Liver (tissue), 9 donors: Measurements from ENCODE around the gene TLE3. TPM values are rescaled to one million over a fixed set of nuclear protein-coding genes. Genes with fewer than 3 reads are reported as not detected.

Experiments used
- DNase-seq: peaks from one replicate; pipeline ENCODE4 v3.0.0-alpha.2; 2017; ENCODE audit warnings: low spot score
- H3K27ac ChIP-seq, 2 donors: one replicate each; pipeline ENCODE4 v1.7.0; 2013; ENCODE audit warnings: inconsistent platforms in 2 of 2, low read length in 2 of 2, control low read depth in 1 of 2, low read depth in 1 of 2, mild to moderate bottlenecking in 1 of 2
- H3K27me3 ChIP-seq, 4 donors: one replicate each; pipeline versions ENCODE4 v1.6.1 to v1.7.0; 2013; ENCODE audit warnings: low read length in 3 of 4, inconsistent platforms in 1 of 4, mild to moderate bottlenecking in 1 of 4, moderate library complexity in 1 of 4; ENCODE audit not compliant: control insufficient read depth in 4 of 4, insufficient read depth in 4 of 4
- H3K36me3 ChIP-seq, 4 donors: one replicate each; pipeline versions ENCODE4 v1.6.1 to v1.7.0; 2013; ENCODE audit warnings: low read length in 3 of 4, mild to moderate bottlenecking in 3 of 4, low read depth in 1 of 4, moderate library complexity in 1 of 4; ENCODE audit not compliant: control insufficient read depth in 4 of 4, insufficient read depth in 3 of 4
- H3K4me1 ChIP-seq, 4 donors: one replicate each; pipeline versions ENCODE4 v1.6.1 to v1.7.0; 2013; ENCODE audit warnings: low read length in 3 of 4, mild to moderate bottlenecking in 3 of 4, moderate library complexity in 1 of 4; ENCODE audit not compliant: control insufficient read depth in 4 of 4, insufficient read depth in 4 of 4
- H3K4me3 ChIP-seq, 3 donors: one replicate each; pipeline versions ENCODE4 v1.6.1 to v1.7.0; 2013; ENCODE audit warnings: low read length in 3 of 3, control low read depth in 1 of 3, low read depth in 1 of 3, mild to moderate bottlenecking in 1 of 3
- H3K9ac ChIP-seq, 2 donors: one replicate each; pipeline ENCODE4 v1.7.0; 2013; ENCODE audit warnings: low read length in 2 of 2, mild to moderate bottlenecking in 2 of 2, moderate library complexity in 2 of 2, control low read depth in 1 of 2, low read depth in 1 of 2
- H3K9me3 ChIP-seq, 4 donors: one replicate each; pipeline versions ENCODE4 v1.6.1 to v1.7.0; 2013; ENCODE audit warnings: low read length in 3 of 4; ENCODE audit not compliant: control insufficient read depth in 4 of 4
- ATF3 ChIP-seq: IDR thresholded peaks from 2 replicates; pipeline ENCODE4 v1.6.1; 2016; ENCODE audit warnings: antibody characterized with exemption
- CTCF ChIP-seq: fragments of 150-350 bp; IDR thresholded peaks from 2 replicates; pipeline ENCODE4 v1.5.1; 2017; ENCODE audit warnings: improper control_type of control experiment, low read depth, low read length; ENCODE audit not compliant: missing input control
- EGR1 ChIP-seq, 2 donors: IDR thresholded peaks; 2 replicates each; pipeline ENCODE4 v1.6.1; 2016 to 2018; ENCODE audit warnings: antibody characterized with exemption in 2 of 2, low read depth in 2 of 2
- FOXA1 ChIP-seq: IDR thresholded peaks from 2 replicates; pipeline ENCODE4 v1.6.1; 2016; ENCODE audit warnings: antibody characterized with exemption
- GABPA ChIP-seq, 2 donors: IDR thresholded peaks in 1 of 2; conservative IDR thresholded peaks in 1 of 2; 2 replicates each; pipeline ENCODE4 v1.6.1; 2016; ENCODE audit warnings: antibody characterized with exemption in 2 of 2, mild to moderate bottlenecking in 1 of 2, moderate library complexity in 1 of 2
- HNF4A ChIP-seq, 2 donors: conservative IDR thresholded peaks; 2 replicates each; pipeline ENCODE4 v1.6.1; 2016; ENCODE audit warnings: antibody characterized with exemption in 2 of 2, mild to moderate bottlenecking in 2 of 2
- NR2F2 ChIP-seq: IDR thresholded peaks from 2 replicates; pipeline ENCODE4 v1.6.1; 2016; ENCODE audit warnings: antibody characterized with exemption
- RAD21 ChIP-seq, 2 donors: IDR thresholded peaks; 2 replicates each; pipeline ENCODE4 v1.6.1; 2016; ENCODE audit warnings: antibody characterized with exemption in 2 of 2, mild to moderate bottlenecking in 2 of 2
- REST ChIP-seq: IDR thresholded peaks from 2 replicates; pipeline ENCODE4 v1.6.1; 2016; ENCODE audit warnings: antibody characterized with exemption, mild to moderate bottlenecking
- RXRA ChIP-seq, 2 donors: IDR thresholded peaks; 2 replicates each; pipeline ENCODE4 v1.6.1; 2017 to 2018; ENCODE audit warnings: antibody characterized with exemption in 2 of 2, mild to moderate bottlenecking in 1 of 2
- SP1 ChIP-seq: IDR thresholded peaks from 2 replicates; pipeline ENCODE4 v1.6.1; 2018; ENCODE audit warnings: antibody characterized with exemption, mild to moderate bottlenecking
- TAF1 ChIP-seq: conservative IDR thresholded peaks from 2 replicates; pipeline ENCODE4 v1.6.1; 2016; ENCODE audit warnings: antibody characterized with exemption, mild to moderate bottlenecking
- ZBTB33 ChIP-seq: IDR thresholded peaks from 2 replicates; pipeline ENCODE4 v1.6.1; 2016; ENCODE audit warnings: antibody characterized with exemption
- WGBS: extraction: QIAGEN DNeasy Blood & Tissue Kit; methylation state at CpG from one replicate; pipeline ENCODE4 v1.1.7; 2013; 5-methylcytosine and 5-hydroxymethylcytosine counted together
- polyA plus RNA-seq, 2 donors: library from polyadenylated mRNA; stranded (reverse) in 1 of 2; unstranded in 1 of 2; fragments of 200-250 nt in 1 of 2; fragments of >200 nt in 1 of 2; fragmentation: Nextera tagmentation in 1 of 2; extraction: Ambion mirVana in 1 of 2; gene quantifications; one replicate each; pipeline versions ENCODE4 v1.2.1 to v1.2.3, GENCODE V29; 2013 to 2015
- total RNA-seq, 2 donors: library from RNA; depleted of rRNA; stranded (reverse); fragments of >200 nt; gene quantifications; one replicate each; pipeline ENCODE4 v1.2.3, GENCODE V29; 2014
- donor health status: healthy.
- donor health status: healthy.
- donor health status: healthy.
- donor health status: healthy.
- donor health status: healthy.

TLE3 gene
- total and polyA plus RNA-seq, 4 donors: 1.2 to 13.7 (median 8.5) TPM

- TF ChIP-seq CTCF: no peak
These were observed 95.9 kb downstream of the TLE3 start (continued) for GRCh38 chr15:70001859-70002258.

GRCh38 chr15:69999392-70000085 lies 98.2 kb downstream of the TLE3 start:
- Histone ChIP-seq H3K4me3 (no peak overlapping the region), H3K4me1 (peaks cover 3 to 41% (median 28%) of the 10 kb centered on the region in 4 donors), H3K9ac (no peak overlapping the region), H3K27me3 (no peaks in the 10 kb centered on the region), H3K36me3 (no peaks in the 10 kb centered on the region), H3K27ac (no peak overlapping the region), H3K9me3 (peaks cover 4 to 9% (median 4%) of the 10 kb centered on the region in 4 donors)
- 93% methylated on average over 17 of the region's 17 CpGs for WGBS
- no peak for DNase-seq
- TF ChIP-seq GABPA (IDR thresholded peaks at IDR 0.05 in 1 of 2, conservative IDR thresholded peaks at IDR 0.05 in 1 of 2) (no peak), SP1 (no peak), ZBTB33 (no peak), REST (no peak), RXRA (IDR thresholded peaks at IDR 0.05) (no peak), HNF4A (conservative IDR thresholded peaks at IDR 0.05) (no peak), TAF1 (no peak), NR2F2 (no peak), FOXA1 (no peak), CTCF (no peak), RAD21 (IDR thresholded peaks at IDR 0.05) (no peak), ATF3 (no peak), EGR1 (IDR thresholded peaks at IDR 0.05; ENCODE audit: low read depth in 2 of 2) (no peak)
